ENCODE data around the gene MEP1B.

Gene MEP1B

DNA sequence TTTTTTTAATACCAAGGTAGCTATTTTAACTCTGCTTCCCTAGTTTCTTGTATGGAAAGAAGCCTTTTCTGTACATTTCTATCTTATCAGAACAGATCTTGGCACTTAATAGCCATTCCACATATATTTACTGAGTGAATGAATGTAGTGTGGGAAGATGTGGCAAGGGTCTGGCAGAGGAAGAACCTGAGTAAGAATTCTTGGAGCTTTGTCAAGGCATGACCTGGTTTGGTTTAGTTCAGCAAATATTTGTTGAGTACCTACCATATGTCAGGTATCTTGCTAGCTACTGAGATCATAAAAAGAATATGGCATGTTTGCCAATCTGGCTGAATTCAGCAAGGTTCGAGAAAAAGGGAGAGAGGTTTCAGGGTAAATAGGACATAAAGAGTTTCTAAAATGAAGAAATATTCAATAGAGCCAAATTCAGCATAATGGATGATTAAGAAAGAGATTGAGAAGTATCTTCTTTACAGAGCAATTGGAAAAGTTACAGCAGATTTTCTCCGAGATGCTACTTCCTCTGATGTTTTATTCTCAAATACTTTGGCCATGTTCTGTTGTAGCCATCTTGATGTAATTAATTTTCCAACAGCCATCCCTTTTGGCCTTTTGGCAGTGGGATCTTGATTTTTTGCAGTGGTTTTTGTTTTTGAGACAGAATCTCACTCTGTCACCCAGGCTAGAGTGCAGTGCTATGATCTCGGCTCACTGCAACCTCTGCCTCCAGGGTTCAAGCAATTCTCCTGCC lies 21.7 kb upstream of the MEP1B start:
- Histone ChIP-seq H3K4me3 (ENCODE audit: insufficient read depth in 1 of 2, low read depth in 1 of 2, low read length in 2 of 2) (no peak overlapping the region), H3K4me2 (ENCODE audit: low read length, poor library complexity, severe bottlenecking) (no peak overlapping the region), H2AFZ (ENCODE audit: low read depth, low read length) (no peak overlapping the region), H3K4me1 (ENCODE audit: control insufficient read depth, insufficient read depth, low read depth, low read length) (no peaks in the 10 kb centered on the region), H2BK15ac (ENCODE audit: low read depth, poor library complexity, severe bottlenecking) (no peak overlapping the region), H3K14ac (ENCODE audit: low read length in 2 of 2) (no peak overlapping the region), H4K91ac (ENCODE audit: low read length) (no peak overlapping the region), H3K23ac (ENCODE audit: low read length in 2 of 2) (no peak overlapping the region), H2AK5ac (ENCODE audit: low read length, severe bottlenecking) (no peak overlapping the region), H3K36me3 (ENCODE audit: control insufficient read depth in 1 of 2, insufficient read depth in 2 of 2, low read depth in 1 of 2, low read length in 2 of 2) (no peaks in the 10 kb centered on the region), H3K9me3 (ENCODE audit: control insufficient read depth, low read length) (no peaks in the 10 kb centered on the region), H4K8ac (ENCODE audit: low read length) (no peak overlapping the region), H2BK120ac (ENCODE audit: low read depth, low read length) (no peak overlapping the region), H3K18ac (ENCODE audit: low read depth in 1 of 2, low read length in 2 of 2) (no peak overlapping the region), H2BK5ac (ENCODE audit: low read depth, low read length, poor library complexity, severe bottlenecking) (no peak overlapping the region), H2BK12ac (ENCODE audit: low read length in 2 of 2) (no peak overlapping the region), H3K27ac (ENCODE audit: low read length, poor library complexity, severe bottlenecking) (no peak overlapping the region), H3K9ac (ENCODE audit: low read length) (no peak overlapping the region), H3K79me1 (replicated peaks; ENCODE audit: low read length, poor library complexity, severe bottlenecking) (no peaks in the 10 kb centered on the region), H3K27me3 (ENCODE audit: control insufficient read depth in 1 of 2, insufficient read depth in 1 of 2, low read length in 2 of 2) (peaks cover 7 to 8% of the 10 kb centered on the region in 2 experiments), H3K4ac (ENCODE audit: low read depth in 1 of 2, low read length in 2 of 2) (no peak overlapping the region)
- WGBS, result 90% methylated on average over 3 of the region's 3 CpGs
- no peak for DNase-seq

DNA sequence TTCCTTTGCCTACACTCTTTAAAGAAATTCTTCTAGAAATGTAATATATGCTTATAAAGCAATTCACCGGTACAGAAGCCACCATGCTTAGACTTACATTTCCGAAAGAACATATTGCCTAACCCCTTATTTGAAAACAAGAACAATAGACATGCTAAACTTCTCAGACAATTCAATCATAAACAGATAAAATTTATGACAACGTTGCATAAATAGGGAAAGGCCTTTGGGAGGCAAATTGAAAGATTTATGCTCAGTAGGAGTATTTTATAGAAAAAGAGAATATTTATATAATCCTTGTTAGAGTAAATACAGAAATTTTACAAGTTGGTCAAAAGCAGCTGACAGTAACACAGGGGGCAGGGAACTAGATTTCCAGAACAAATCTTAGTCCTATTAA lies 16.2 kb upstream of the MEP1B start:
- no peak overlapping the region for H3K18ac ChIP-seq (ENCODE audit: low read depth in 1 of 2, low read length in 2 of 2)
- H2BK120ac ChIP-seq (ENCODE audit: low read depth, low read length), result no peak overlapping the region
- DNase-seq, result no peak
- H2BK12ac ChIP-seq (ENCODE audit: low read length in 2 of 2), result no peak overlapping the region
- H2BK5ac ChIP-seq (ENCODE audit: low read depth, low read length, poor library complexity, severe bottlenecking), result no peak overlapping the region
- no peaks in the 10 kb centered on the region for H3K4me1 ChIP-seq (ENCODE audit: control insufficient read depth, insufficient read depth, low read depth, low read length)
- no peaks in the 10 kb centered on the region for H3K79me1 ChIP-seq (replicated peaks; ENCODE audit: low read length, poor library complexity, severe bottlenecking)
- H2AFZ ChIP-seq (ENCODE audit: low read depth, low read length), result no peak overlapping the region
- H3K4ac ChIP-seq (ENCODE audit: low read depth in 1 of 2, low read length in 2 of 2), result no peak overlapping the region
- H4K91ac ChIP-seq (ENCODE audit: low read length), result no peak overlapping the region
- H2BK15ac ChIP-seq (ENCODE audit: low read depth, poor library complexity, severe bottlenecking), result no peak overlapping the region
- no peak overlapping the region for H3K4me3 ChIP-seq (ENCODE audit: insufficient read depth in 1 of 2, low read depth in 1 of 2, low read length in 2 of 2)
- H3K9me3 ChIP-seq (ENCODE audit: control insufficient read depth, low read length), result no peaks in the 10 kb centered on the region
- no peak overlapping the region for H3K9ac ChIP-seq (ENCODE audit: low read length)
- no peak overlapping the region for H3K23ac ChIP-seq (ENCODE audit: low read length in 2 of 2)
- no peak overlapping the region for H2AK5ac ChIP-seq (ENCODE audit: low read length, severe bottlenecking)
- no peak overlapping the region for H4K8ac ChIP-seq (ENCODE audit: low read length)
- 100% methylated on average over 2 of the region's 3 CpGs for WGBS
- no peak overlapping the region for H3K27ac ChIP-seq (ENCODE audit: low read length, poor library complexity, severe bottlenecking)
- H3K4me2 ChIP-seq (ENCODE audit: low read length, poor library complexity, severe bottlenecking), result no peak overlapping the region
- H3K14ac ChIP-seq (ENCODE audit: low read length in 2 of 2), result no peak overlapping the region
- H3K36me3 ChIP-seq (ENCODE audit: control insufficient read depth in 1 of 2, insufficient read depth in 2 of 2, low read depth in 1 of 2, low read length in 2 of 2), result no peaks in the 10 kb centered on the region
- no peaks in the 10 kb centered on the region for H3K27me3 ChIP-seq (ENCODE audit: control insufficient read depth in 1 of 2, insufficient read depth in 1 of 2, low read length in 2 of 2)

DNA sequence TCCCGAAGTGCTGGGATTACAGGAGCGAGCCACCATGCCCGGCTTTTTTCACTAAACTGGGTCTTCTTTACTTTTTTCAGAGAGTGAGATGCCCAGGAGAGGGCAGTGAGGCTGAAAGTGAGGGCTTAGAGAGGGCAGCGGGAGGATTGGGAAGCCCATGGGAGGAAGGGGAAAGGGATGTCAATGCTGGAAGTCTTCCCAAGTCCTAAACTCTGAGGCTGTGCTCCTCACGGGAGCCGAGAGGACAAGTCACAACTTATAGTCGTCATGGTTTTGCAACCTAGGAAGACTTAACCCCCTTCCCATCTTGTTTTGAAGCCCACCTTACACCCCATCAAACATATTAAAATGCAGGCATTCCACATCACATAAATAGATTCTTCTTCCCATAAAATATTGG lies 15.1 kb upstream of the MEP1B start:
- Histone ChIP-seq H2AK5ac (ENCODE audit: low read length, severe bottlenecking) (no peak overlapping the region), H3K4me3 (ENCODE audit: insufficient read depth in 1 of 2, low read depth in 1 of 2, low read length in 2 of 2) (no peak overlapping the region), H3K4me1 (ENCODE audit: control insufficient read depth, insufficient read depth, low read depth, low read length) (no peaks in the 10 kb centered on the region), H3K9me3 (ENCODE audit: control insufficient read depth, low read length) (no peaks in the 10 kb centered on the region), H3K27me3 (ENCODE audit: control insufficient read depth in 1 of 2, insufficient read depth in 1 of 2, low read length in 2 of 2) (no peaks in the 10 kb centered on the region), H2BK120ac (ENCODE audit: low read depth, low read length) (no peak overlapping the region), H4K8ac (ENCODE audit: low read length) (no peak overlapping the region), H3K18ac (ENCODE audit: low read depth in 1 of 2, low read length in 2 of 2) (no peak overlapping the region), H3K9ac (ENCODE audit: low read length) (no peak overlapping the region), H2BK5ac (ENCODE audit: low read depth, low read length, poor library complexity, severe bottlenecking) (no peak overlapping the region), H3K27ac (ENCODE audit: low read length, poor library complexity, severe bottlenecking) (no peak overlapping the region), H2BK15ac (ENCODE audit: low read depth, poor library complexity, severe bottlenecking) (no peak overlapping the region), H3K23ac (ENCODE audit: low read length in 2 of 2) (no peak overlapping the region), H3K4ac (ENCODE audit: low read depth in 1 of 2, low read length in 2 of 2) (no peak overlapping the region), H3K36me3 (ENCODE audit: control insufficient read depth in 1 of 2, insufficient read depth in 2 of 2, low read depth in 1 of 2, low read length in 2 of 2) (no peaks in the 10 kb centered on the region), H4K91ac (ENCODE audit: low read length) (no peak overlapping the region), H3K4me2 (ENCODE audit: low read length, poor library complexity, severe bottlenecking) (no peak overlapping the region), H3K14ac (ENCODE audit: low read length in 2 of 2) (no peak overlapping the region), H2AFZ (ENCODE audit: low read depth, low read length) (no peak overlapping the region), H2BK12ac (ENCODE audit: low read length in 2 of 2) (no peak overlapping the region), H3K79me1 (replicated peaks; ENCODE audit: low read length, poor library complexity, severe bottlenecking) (no peaks in the 10 kb centered on the region)
- WGBS, result 77% methylated on average over 5 of the region's 7 CpGs
- no peak for DNase-seq

DNA sequence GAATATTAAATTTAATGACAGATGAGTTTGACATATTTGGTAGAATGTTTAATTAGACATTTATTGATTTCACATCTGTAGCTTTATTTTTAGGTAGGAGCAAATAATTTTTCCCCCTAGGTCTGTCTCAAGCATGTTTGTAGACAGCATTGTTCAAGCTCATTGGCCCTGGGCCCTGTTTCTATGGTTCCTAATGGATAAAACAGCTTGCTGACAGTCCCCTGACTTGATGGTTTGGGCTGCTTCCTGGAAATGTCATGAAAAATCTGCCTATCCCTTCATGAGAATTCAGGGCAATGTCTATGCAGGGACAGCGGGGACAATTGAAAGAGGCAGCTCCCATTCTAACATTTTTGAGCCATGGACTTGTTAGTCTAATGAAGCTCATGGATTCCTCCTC lies 14.6 kb upstream of the MEP1B start:
- no peak overlapping the region for H3K27ac ChIP-seq (ENCODE audit: low read length, poor library complexity, severe bottlenecking)
- H4K8ac ChIP-seq (ENCODE audit: low read length), result no peak overlapping the region
- no peak overlapping the region for H3K18ac ChIP-seq (ENCODE audit: low read depth in 1 of 2, low read length in 2 of 2)
- H2BK15ac ChIP-seq (ENCODE audit: low read depth, poor library complexity, severe bottlenecking), result no peak overlapping the region
- no peaks in the 10 kb centered on the region for H3K27me3 ChIP-seq (ENCODE audit: control insufficient read depth in 1 of 2, insufficient read depth in 1 of 2, low read length in 2 of 2)
- H2AK5ac ChIP-seq (ENCODE audit: low read length, severe bottlenecking), result no peak overlapping the region
- H3K4ac ChIP-seq (ENCODE audit: low read depth in 1 of 2, low read length in 2 of 2), result no peak overlapping the region
- no peak overlapping the region for H2BK12ac ChIP-seq (ENCODE audit: low read length in 2 of 2)
- WGBS, result 67% methylated on average over 1 of the region's 1 CpG
- no peak overlapping the region for H3K4me2 ChIP-seq (ENCODE audit: low read length, poor library complexity, severe bottlenecking)
- no peak overlapping the region for H3K4me3 ChIP-seq (ENCODE audit: insufficient read depth in 1 of 2, low read depth in 1 of 2, low read length in 2 of 2)
- no peaks in the 10 kb centered on the region for H3K9me3 ChIP-seq (ENCODE audit: control insufficient read depth, low read length)
- H4K91ac ChIP-seq (ENCODE audit: low read length), result no peak overlapping the region
- H3K36me3 ChIP-seq (ENCODE audit: control insufficient read depth in 1 of 2, insufficient read depth in 2 of 2, low read depth in 1 of 2, low read length in 2 of 2), result no peaks in the 10 kb centered on the region
- no peak overlapping the region for H2BK5ac ChIP-seq (ENCODE audit: low read depth, low read length, poor library complexity, severe bottlenecking)
- no peaks in the 10 kb centered on the region for H3K79me1 ChIP-seq (replicated peaks; ENCODE audit: low read length, poor library complexity, severe bottlenecking)
- no peak overlapping the region for H3K14ac ChIP-seq (ENCODE audit: low read length in 2 of 2)
- no peak overlapping the region for H2BK120ac ChIP-seq (ENCODE audit: low read depth, low read length)
- H2AFZ ChIP-seq (ENCODE audit: low read depth, low read length), result no peak overlapping the region
- H3K4me1 ChIP-seq (ENCODE audit: control insufficient read depth, insufficient read depth, low read depth, low read length), result no peaks in the 10 kb centered on the region
- no peak overlapping the region for H3K9ac ChIP-seq (ENCODE audit: low read length)
- DNase-seq, result no peak
- H3K23ac ChIP-seq (ENCODE audit: low read length in 2 of 2), result no peak overlapping the region
